ENCODE measurements around the gene RUNX3.

RUNX3 gene

DNA sequence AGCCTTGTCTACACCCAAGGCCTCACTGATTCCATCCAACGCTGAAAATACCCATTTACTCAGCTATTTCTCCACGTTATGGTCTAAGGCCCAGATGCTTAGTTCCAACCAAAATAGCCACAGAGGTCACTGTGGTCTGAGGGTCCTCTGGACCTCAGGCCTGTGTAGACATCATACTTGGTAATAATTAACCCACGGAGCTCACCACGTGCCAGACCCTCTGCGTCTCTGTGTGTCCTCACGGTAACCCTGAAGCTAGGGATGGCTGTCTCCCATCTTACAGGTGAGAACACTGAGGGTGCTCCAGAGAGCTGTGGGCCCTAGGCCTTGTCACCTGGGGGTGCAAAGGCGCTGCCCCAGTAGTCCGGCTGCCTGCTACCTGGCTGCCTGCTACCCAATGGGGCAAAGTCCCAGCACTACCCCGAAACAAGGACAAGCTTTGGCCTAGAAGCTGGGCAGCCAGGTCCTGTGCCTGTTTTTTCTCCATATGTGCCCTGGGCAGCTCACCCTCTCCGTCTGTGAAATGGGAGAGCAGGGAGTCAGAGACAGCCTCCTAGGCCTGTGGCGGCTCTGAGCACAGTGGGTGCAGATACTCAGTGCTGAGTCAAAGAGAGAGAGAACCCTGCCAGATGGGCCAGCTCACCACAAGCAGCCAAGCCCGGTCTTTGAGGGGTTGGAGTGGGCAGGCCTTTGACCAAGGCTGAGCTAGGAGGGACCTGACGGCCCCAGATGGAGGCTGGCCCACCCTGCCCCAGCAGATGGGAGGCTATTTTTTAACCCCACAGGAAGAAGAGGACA is 17.0 kb upstream of the RUNX3 start:
- DNase-seq, result no peak

DNA sequence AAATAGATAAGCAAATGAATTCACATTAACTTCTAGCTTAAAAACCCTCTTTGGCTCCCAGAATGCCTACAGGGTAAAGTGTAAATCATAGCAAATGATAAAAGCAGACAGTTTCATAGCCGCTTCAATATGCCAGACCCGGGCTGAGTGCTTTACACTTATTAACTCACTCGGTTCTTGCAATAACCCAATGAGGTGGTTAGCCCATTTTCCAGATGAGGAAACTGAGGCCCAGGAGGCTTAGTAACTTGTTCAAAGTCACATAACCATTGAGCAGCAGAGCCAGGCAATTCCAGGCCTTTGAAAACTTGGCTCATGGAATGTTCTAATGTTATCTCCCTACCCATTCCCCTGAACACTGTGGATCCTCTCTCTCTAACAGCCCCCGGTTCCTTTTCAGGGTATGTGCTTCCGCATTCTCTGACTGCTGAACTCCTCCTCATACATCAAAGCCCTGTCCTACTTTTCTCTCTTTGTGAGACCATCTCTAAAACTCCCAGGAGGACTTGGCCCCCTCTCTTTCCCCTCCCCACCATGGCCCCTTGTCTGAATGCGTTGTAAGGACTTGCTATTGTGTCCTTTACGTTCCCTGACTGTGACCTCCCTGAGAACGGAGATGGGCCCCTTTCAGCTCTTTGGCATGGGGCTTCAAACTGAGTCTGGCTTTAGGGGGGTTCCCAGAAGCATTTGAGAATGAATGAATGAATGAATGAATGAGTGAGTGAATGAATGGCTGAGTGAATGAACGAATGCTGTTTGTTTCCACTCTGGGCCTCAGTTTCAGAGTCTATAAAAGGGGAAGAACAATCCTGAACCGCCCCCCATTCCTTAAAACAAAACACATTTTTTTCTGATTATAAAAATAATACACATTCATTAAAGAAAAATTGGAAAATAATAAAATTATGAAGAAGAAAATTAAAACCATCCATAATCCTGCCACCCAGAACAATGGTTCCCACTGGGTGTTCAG is 15.6 kb upstream of the RUNX3 start:
- no peak for DNase-seq

- no peak for DNase-seq
These were observed 14.2 kb upstream of the RUNX3 start for GRCh38 chr1:24944318-24944717.

GRCh38 chr1:24942789-24943188 is 12.7 kb upstream of the RUNX3 start:
- DNase-seq, result no peak

GRCh38 chr1:24941564-24941963 is 11.5 kb upstream of the RUNX3 start:
- DNase-seq, result no peak

- DNase-seq, result no peak
These were observed 10.2 kb upstream of the RUNX3 start for GRCh38 chr1:24940231-24940630.

- DNase-seq, result no peak
These were observed 9.7 kb upstream of the RUNX3 start for GRCh38 chr1:24939675-24940193.

GRCh38 chr1:24939040-24939674 is 9.1 kb upstream of the RUNX3 start:
- DNase-seq, result no peak

GRCh38 chr1:24938276-24938675 is 8.2 kb upstream of the RUNX3 start:
- no peak for DNase-seq

- DNase-seq, result no peak
These were observed 6.6 kb upstream of the RUNX3 start for GRCh38 chr1:24936684-24937083.

- no peak for DNase-seq
These were observed 5.8 kb upstream of the RUNX3 start for GRCh38 chr1:24935615-24936484.

GRCh38 chr1:24935196-24935526 is 5.1 kb upstream of the RUNX3 start:
- DNase-seq, result no peak

DNA sequence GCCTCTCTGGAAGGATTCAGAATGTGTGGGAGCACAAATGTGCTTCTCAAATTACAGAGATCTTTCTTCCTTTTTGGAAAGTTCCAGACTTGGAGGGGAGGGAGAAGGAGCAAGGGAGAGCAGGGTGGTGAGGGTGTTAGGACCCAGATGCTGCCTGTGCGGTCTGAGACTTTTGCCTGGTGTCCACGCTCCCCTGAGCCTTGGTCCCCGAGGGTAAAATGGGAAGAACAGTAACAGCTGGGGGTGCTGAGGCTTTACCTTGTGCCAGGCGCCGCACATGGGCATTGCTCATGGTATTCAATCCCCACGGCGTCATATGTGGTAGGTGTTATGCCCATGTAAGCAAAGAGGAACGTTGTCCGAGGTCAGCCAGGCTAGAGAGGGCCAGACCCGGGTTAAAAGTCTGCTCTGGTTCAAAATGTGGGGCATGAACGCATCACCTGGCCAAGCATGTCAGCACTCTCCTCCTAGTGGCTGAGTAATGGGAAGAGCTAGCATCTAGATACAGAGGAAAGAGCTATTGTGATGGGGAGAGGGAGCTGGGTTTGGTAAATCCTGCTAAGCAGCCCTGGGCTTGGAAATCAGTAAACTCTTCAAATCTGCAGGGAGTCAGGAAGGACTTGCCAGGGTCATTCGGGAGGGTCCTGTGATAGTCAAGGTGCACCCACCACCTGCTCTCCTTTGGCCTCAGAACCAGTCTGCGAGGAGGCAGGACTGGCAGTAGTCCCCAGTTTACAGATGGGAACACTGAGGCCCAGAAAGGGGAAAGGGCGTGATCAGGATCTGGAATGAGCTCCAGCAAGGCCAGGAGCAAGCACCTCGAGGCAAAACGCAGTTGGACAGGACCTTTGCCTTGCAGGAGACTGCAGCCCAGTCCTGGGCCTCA is 4.5 kb upstream of the RUNX3 start:
- no peak for DNase-seq

DNA sequence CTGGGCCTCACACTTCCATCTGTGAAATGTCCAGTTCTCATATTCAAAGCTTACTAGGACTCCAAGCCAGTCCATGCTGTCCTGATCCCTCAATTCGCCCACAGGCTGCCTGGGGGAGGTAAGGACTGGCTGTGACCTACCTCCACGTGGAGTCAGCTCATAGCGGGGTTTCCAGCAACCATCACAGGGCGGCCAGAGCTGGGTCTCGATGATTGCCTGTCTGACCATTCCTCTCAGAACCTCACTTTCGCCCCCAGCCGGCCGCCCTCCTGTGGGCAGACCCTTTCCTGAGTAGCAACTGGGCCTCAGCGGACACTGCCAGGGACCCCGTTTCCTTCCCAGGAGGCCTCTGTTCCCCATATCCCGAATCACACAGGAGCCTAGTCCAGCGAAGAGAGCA is 3.4 kb upstream of the RUNX3 start:
- DNase-seq, result no peak

- DNase-seq, result no peak
These were observed 2.7 kb upstream of the RUNX3 start for GRCh38 chr1:24932725-24933294.

GRCh38 chr1:24932284-24932683 is 2.2 kb upstream of the RUNX3 start:
- no peak for DNase-seq

GRCh38 chr1:24931468-24932231 is 1.6 kb upstream of the RUNX3 start:
- DNase-seq, result no peak

GRCh38 chr1:24931146-24931467 is 1.0 kb upstream of the RUNX3 start:
- no peak for DNase-seq

DNA sequence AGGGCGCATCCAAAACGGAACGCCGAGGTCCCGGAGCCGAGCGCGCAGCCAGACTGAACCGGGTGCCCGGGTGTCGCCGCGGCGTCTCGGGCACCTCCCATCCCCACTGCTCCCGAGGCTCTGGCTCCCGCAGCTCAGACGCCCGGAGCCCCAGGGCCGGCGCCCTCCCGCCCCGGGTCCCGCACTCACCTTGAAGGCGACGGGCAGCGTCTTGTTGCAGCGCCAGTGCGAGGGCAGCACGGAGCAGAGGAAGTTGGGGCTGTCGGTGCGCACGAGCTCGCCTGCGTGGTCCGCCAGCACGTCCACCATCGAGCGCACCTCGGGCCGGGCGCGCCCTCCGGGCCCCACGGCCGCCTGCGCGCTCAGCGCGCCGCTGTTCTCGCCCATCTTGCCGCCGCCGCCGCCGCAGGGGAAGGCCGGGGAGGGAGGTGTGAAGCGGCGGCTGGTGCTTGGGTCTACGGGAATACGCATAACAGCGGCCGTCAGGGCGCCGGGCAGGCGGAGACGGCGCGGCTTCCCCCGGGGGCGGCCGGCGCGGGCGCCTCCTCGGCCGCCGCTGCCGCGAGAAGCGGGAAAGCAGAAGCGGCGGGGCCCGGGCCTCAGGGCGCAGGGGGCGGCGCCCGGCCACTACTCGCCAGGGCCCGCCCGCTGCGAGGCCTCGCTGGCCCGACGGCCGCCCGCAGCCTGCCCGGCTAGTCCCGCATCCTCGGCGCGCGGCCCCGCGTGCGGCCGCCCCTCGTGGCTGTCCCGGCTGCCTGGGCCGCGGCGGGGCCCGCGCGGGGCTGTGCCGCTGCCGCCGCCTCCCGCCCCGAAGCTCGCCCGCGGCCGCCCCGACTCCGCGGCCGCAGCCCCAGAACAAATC is 447 bp downstream of the RUNX3 start:
- DNase-seq, result no peak

All from cerebellar nuclear complex (tissue), 1 donor.